Ovary (tissue), 9 donors: Measurements from ENCODE around the gene GOLGA3. TPM values are rescaled to one million over a fixed set of nuclear protein-coding genes. Genes with fewer than 3 reads are reported as not detected.
"Not testable (repeated sequence)": the region's sequence is repeated elsewhere in the genome, so short reads cannot be mapped to it uniquely, and the experiment has no call there.

Experiments used
- DNase-seq, 5 donors: peaks; one replicate each; pipeline ENCODE4 v3.0.0-alpha.2; 2019 to 2020
- H3K27ac ChIP-seq, 2 donors: fragments of 200-600 bp; one replicate each; pipeline versions ENCODE4 v1.5.1 to v1.8.0; 2019 to 2022
- H3K27me3 ChIP-seq: fragments of 200-600 bp; one replicate; pipeline ENCODE4 v1.8.0; 2022
- H3K36me3 ChIP-seq: fragments of 200-600 bp; sonication (generic); one replicate; pipeline ENCODE4 v1.5.1; 2019
- H3K4me1 ChIP-seq: one replicate; pipeline ENCODE4 v1.8.1; 2013; ENCODE audit warnings: mild to moderate bottlenecking, moderate library complexity; ENCODE audit not compliant: insufficient read depth
- H3K4me3 ChIP-seq: fragments of 200-600 bp; sonication (generic); one replicate; pipeline ENCODE4 v1.5.1; 2017
- H3K9me3 ChIP-seq, 2 donors: fragments of 200-600 bp in 1 of 2; sonication (generic) in 1 of 2; one replicate each; pipeline versions ENCODE4 v1.5.1 to v1.8.1; 2013 to 2019; ENCODE audit warnings: mild to moderate bottlenecking in 1 of 2, moderate library complexity in 1 of 2
- CTCF ChIP-seq, 3 donors: fragments of 450-650 bp in 2 of 3; fragments of 200-600 bp in 1 of 3; IDR thresholded peaks; one replicate each; pipeline versions ENCODE4 v1.5.1 to v1.8.0; 2016 to 2022; ENCODE audit warnings: antibody characterized with exemption in 3 of 3, mild to moderate bottlenecking in 1 of 3
- EP300 ChIP-seq: sonication (generic); formaldehyde crosslinking; IDR thresholded peaks from one replicate; pipeline ENCODE4 v1.6.1; 2017; ENCODE audit warnings: antibody characterized with exemption
- POLR2A ChIP-seq: fragments of 450-650 bp; IDR thresholded peaks from one replicate; pipeline ENCODE4 v1.6.1; 2017; ENCODE audit warnings: antibody characterized with exemption, mild to moderate bottlenecking, moderate library complexity
- WGBS, 3 donors: extraction: QIAGEN DNeasy Blood & Tissue Kit in 1 of 3; methylation state at CpG; one replicate each; pipeline versions ENCODE4 v1.1.5 to v1.1.7; 2013 to 2017; 5-methylcytosine and 5-hydroxymethylcytosine counted together
- intact Hi-C, 4 donors: fragments of 100-400 bp; cut with DNase I; formaldehyde crosslinking; loops; one replicate each; pipeline versions ENCODE4 v1.11.0 to v1.15.1; 2022 to 2023
- polyA plus RNA-seq, 2 donors: library from polyadenylated mRNA; stranded (reverse); fragments of 200-250 nt in 1 of 2; fragments of 350-450 nt in 1 of 2; fragmentation: Illumina TruSeq in 1 of 2; extraction: RNeasy Lipid Tissue Mini Kit (QIAGEN cat#74804) in 1 of 2; gene quantifications; one replicate each; pipeline ENCODE4 v1.2.3, GENCODE V29; 2013 to 2014
- total RNA-seq, 7 donors: library from RNA; depleted of rRNA in 2 of 7; stranded (reverse); fragments of >200 nt in 2 of 7; fragmentation: NEBNext Ultra II Directional in 3 of 7; extraction: Animal tissue kit (Norgen Biotek cat#: 25700) in 3 of 7; gene quantifications; one replicate each; pipeline versions ENCODE4 v1.1.0 to v1.2.4, GENCODE V29; 2016 to 2023
- donor health status: DM: no; HTN: no; CAD: no; lungs with moderate emphysema.
- donor health status: DM: no; HTN: no; CAD: no.
- donor health status: Bipolar disorder and iron deficiency.
- donor health status: DM: yes; HTN: yes; CAD: no.
- donor health status: DM: no; HTN: no; CAD: no.
- donor health status: DM: yes; HTN: yes; CAD: no.

The GOLGA3 gene
- total and polyA plus RNA-seq, 9 donors, result 14.4 to 76.0 (median 50.9) TPM

DNA sequence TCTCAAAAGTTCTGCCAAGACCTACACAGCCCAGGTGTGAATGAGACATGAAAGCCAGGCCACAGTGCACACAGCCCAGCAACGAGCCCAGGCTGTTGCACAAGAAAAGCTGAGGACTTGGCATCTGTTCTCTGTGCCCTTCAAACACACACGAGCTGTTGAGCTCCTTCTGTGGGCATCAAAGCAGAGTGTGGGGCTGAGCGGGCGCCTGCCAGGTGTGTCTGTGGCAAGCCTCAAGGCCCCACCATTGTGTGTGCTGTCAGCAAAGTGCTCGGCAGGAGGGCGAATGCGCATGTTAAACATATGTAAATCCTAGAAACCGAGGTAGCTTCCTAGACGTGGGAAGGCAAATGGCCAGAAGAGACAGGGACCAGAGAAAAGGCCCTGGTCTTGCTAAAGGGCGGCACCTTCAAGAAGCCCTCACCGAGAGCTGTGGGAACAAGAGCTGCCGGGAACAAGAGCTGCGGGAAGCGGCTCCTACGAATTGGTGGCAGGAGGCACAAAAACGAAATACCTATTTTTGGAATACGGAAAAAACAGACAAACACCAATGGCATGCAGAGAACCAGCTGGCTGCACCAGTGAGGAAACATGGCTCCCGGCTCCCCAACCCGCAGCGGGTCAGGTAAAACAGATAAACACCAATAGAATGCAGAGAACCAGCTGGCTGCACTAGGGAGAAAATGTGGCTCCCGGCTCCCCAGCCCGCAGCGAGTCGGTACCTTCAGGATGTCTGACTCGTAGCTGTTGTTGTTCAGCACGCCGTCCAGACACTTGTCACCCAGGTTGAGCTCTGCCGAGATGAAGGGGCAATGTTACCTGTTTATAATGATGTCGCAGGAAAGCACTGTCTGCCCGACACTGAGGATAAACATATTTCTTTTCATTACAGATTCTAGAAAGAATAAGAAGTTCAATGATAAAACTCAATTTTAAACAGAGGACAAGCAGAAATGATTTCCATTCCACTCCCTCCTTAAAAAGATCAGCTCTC, 19.0 kb upstream of the GOLGA3 start:
- intact Hi-C loops, result no loop called here
- Histone ChIP-seq H3K4me3 (no peak overlapping the region), H3K27ac (no peak overlapping the region), H3K36me3 (no peaks in the 10 kb centered on the region), H3K27me3 (no peaks in the 10 kb centered on the region), H3K4me1 (no peaks in the 10 kb centered on the region), H3K9me3 (no peaks in the 10 kb centered on the region)
- DNase-seq, result no peak
- TF ChIP-seq EP300 (no peak), POLR2A (no peak), CTCF (IDR thresholded peaks at IDR 0.05) (no peak)
- 75 to 81% (median 78%) methylated on average over 30 of the region's 30 CpGs for WGBS, 3 donors

DNA sequence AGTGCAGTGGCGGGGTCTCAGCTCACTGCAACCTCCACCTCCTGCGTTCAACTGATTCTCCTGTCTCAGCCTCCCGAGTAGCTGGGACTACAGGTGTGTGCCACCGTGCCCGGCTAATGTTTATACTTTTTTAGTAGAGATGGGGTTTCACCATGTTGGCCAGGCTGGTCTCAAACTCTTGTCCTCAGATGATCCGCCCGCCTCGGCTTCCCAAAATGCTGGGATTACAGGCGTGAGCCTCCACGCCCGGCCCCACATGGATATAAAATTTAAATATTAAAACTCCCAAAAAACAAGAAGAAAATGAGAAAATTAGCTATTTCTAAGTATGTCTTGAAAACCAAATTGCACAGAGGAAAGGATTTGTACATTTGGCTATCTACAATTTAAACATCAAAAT, 16.0 kb upstream of the GOLGA3 start:
- H3K9me3 ChIP-seq, H3K27me3 ChIP-seq, H3K36me3 ChIP-seq, intact Hi-C loops, H3K4me1 ChIP-seq, H3K4me3 ChIP-seq, H3K27ac ChIP-seq, DNase-seq: not testable (repeated sequence)
- WGBS, 3 donors, result 93 to 97% (median 94%) methylated on average over 11 of the region's 11 CpGs

GRCh38 chr12:132842449-132843045, 13.9 kb upstream of the GOLGA3 start:
- 74 to 77% (median 75%) methylated on average over 21 of the region's 21 CpGs for WGBS, 3 donors
- H3K36me3 ChIP-seq, result no peaks in the 10 kb centered on the region

GRCh38 chr12:132841151-132841550, 12.5 kb upstream of the GOLGA3 start:
- DNase-seq, result no peak
- no peak overlapping the region for H3K27ac ChIP-seq
- 90 to 97% (median 95%) methylated on average over 15 of the region's 15 CpGs for WGBS, 3 donors
- no peaks in the 10 kb centered on the region for H3K27me3 ChIP-seq
- intact Hi-C loops, result no loop called here
- no peaks in the 10 kb centered on the region for H3K9me3 ChIP-seq
- peaks cover 4% of the 10 kb centered on the region for H3K4me1 ChIP-seq
- TF ChIP-seq EP300 (no peak), POLR2A (no peak), CTCF (IDR thresholded peaks at IDR 0.05) (no peak)
- H3K36me3 ChIP-seq, result no peaks in the 10 kb centered on the region
- no peak overlapping the region for H3K4me3 ChIP-seq

More at GRCh38 chr12:132842449-132843045, 13.9 kb upstream of the GOLGA3 start:
- Histone ChIP-seq H3K4me3 (no peak overlapping the region), H3K27ac (no peak overlapping the region), H3K9me3 (no peaks in the 10 kb centered on the region), H3K4me1 (peaks cover 4% of the 10 kb centered on the region), H3K27me3 (no peaks in the 10 kb centered on the region)
- no peak for TF ChIP-seq CTCF (IDR thresholded peaks at IDR 0.05)
- TF ChIP-seq EP300, result no peak
- TF ChIP-seq POLR2A, result no peak
- DNase-seq, result no peak
- intact Hi-C loops, result no loop called here

DNA sequence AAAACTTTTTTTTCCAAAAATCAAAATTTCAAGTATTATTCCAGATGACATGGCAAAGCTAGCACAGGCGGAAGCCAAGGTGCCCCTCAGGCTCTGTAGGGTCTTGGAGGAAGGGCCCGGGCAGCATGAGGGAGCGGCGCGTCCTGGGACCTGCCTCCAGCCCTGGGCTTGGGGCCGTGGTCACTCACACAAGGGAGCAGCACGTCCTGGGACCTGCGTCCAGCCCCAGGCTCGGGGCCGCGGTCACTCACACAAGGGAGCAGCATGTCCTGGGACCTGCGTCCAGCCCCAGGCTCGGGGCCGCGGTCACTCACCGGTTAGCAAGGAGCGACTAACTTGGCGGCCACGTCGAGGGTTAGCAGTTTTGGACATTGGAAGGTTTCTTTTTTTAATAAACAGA, 11.9 kb upstream of the GOLGA3 start:
- no peak overlapping the region for H3K4me3 ChIP-seq
- TF ChIP-seq CTCF (IDR thresholded peaks at IDR 0.05) (no peak), POLR2A (no peak), EP300 (no peak)
- intact Hi-C loops, result no loop called here
- no peak for DNase-seq
- H3K27ac ChIP-seq, result no peak overlapping the region
- H3K27me3 ChIP-seq, result no peaks in the 10 kb centered on the region
- H3K4me1 ChIP-seq, result peaks cover 4% of the 10 kb centered on the region
- no peaks in the 10 kb centered on the region for H3K36me3 ChIP-seq
- 86 to 90% (median 90%) methylated on average over 20 of the region's 20 CpGs for WGBS, 3 donors
- no peaks in the 10 kb centered on the region for H3K9me3 ChIP-seq
